Measurements from ENCODE around the gene ANKRD17. TPM values are rescaled to one million over a fixed set of nuclear protein-coding genes. Genes with fewer than 3 reads are reported as not detected.
A peak's percentile ranks its signal among the peaks of the same experiment; 100 is the strongest.

Gene ANKRD17
- total RNA-seq, 1 experiment from 2014 or later: 66.8 TPM

- POLR2A ChIA-PET: interaction anchor here (0.7 kb wide), 1 partner anchor 10 kb away, joined by 5 read pairs; no protein-coding TSS in a partner anchor
- DNase-seq: no peak
- no peak overlapping the region for H3K4me3 ChIP-seq (ENCODE audit: low read depth, low read length)
- no peaks in the 10 kb centered on the region for H3K27me3 ChIP-seq (replicated peaks; ENCODE audit: control insufficient read depth, insufficient read depth, low read length)
- no peaks in the 10 kb centered on the region for H3K9me3 ChIP-seq
- H3K4me1 ChIP-seq: no peaks in the 10 kb centered on the region
- no peak for TF ChIP-seq CTCF (IDR thresholded peaks at IDR 0.05; ENCODE audit: insufficient read depth in 1 of 2, low read depth in 1 of 2, low read length in 1 of 2, severe bottlenecking in 1 of 2, unreplicated experiment in 1 of 2)
- Mint-ChIP-seq H3K27ac (ENCODE audit: unreplicated experiment) (no peak overlapping the region), H3K27me3 (ENCODE audit: insufficient read depth, unreplicated experiment) (no peaks in the 10 kb centered on the region), H3K4me1 (ENCODE audit: low read depth, unreplicated experiment) (no peaks in the 10 kb centered on the region), H3K36me3 (ENCODE audit: insufficient read depth, unreplicated experiment) (peaks cover 55% of the 10 kb centered on the region), H3K9me3 (ENCODE audit: unreplicated experiment) (no peaks in the 10 kb centered on the region), H3K4me3 (ENCODE audit: unreplicated experiment) (no peak overlapping the region)
- peaks cover 5% of the 10 kb centered on the region for H3K36me3 ChIP-seq (ENCODE audit: control insufficient read depth, insufficient read depth, low read length)
- intact Hi-C loops (cut with micrococcal nuclease; ENCODE audit: unreplicated experiment): no loop called here
- BruUV-seq (replicated peaks): no TSS peak
- CTCF ChIA-PET: no interaction called here
Observed at GRCh38 chr4:73092868-73093267, 165.7 kb downstream of the ANKRD17 start.

GRCh38 chr4:73090738-73091137, 167.9 kb downstream of the ANKRD17 start:
- DNase-seq: no peak
- no peaks in the 10 kb centered on the region for H3K27me3 Mint-ChIP-seq (ENCODE audit: insufficient read depth, unreplicated experiment)
- H3K9me3 Mint-ChIP-seq (ENCODE audit: unreplicated experiment): no peaks in the 10 kb centered on the region
- H3K4me3 Mint-ChIP-seq (ENCODE audit: unreplicated experiment): no peak overlapping the region
- no peak for TF ChIP-seq CTCF (IDR thresholded peaks at IDR 0.05; ENCODE audit: insufficient read depth in 1 of 2, low read depth in 1 of 2, low read length in 1 of 2, severe bottlenecking in 1 of 2, unreplicated experiment in 1 of 2)
- H3K27ac Mint-ChIP-seq (ENCODE audit: unreplicated experiment): peak overlapping the region; percentile 33
- no peaks in the 10 kb centered on the region for H3K9me3 ChIP-seq
- POLR2A ChIA-PET: no interaction called here
- H3K4me1 Mint-ChIP-seq (ENCODE audit: low read depth, unreplicated experiment): no peaks in the 10 kb centered on the region
- H3K36me3 ChIP-seq (ENCODE audit: control insufficient read depth, insufficient read depth, low read length): peaks cover 5% of the 10 kb centered on the region
- no peaks in the 10 kb centered on the region for H3K4me1 ChIP-seq
- intact Hi-C loops (cut with micrococcal nuclease; ENCODE audit: unreplicated experiment): no loop called here
- H3K4me3 ChIP-seq (ENCODE audit: low read depth, low read length): no peak overlapping the region
- no peaks in the 10 kb centered on the region for H3K27me3 ChIP-seq (replicated peaks; ENCODE audit: control insufficient read depth, insufficient read depth, low read length)
- CTCF ChIA-PET: no interaction called here
- peaks cover 46% of the 10 kb centered on the region for H3K36me3 Mint-ChIP-seq (ENCODE audit: insufficient read depth, unreplicated experiment)
- no TSS peak for BruUV-seq (replicated peaks)

- Mint-ChIP-seq H3K27me3 (ENCODE audit: insufficient read depth, unreplicated experiment) (no peaks in the 10 kb centered on the region), H3K4me1 (ENCODE audit: low read depth, unreplicated experiment) (no peaks in the 10 kb centered on the region), H3K27ac (ENCODE audit: unreplicated experiment) (no peak overlapping the region), H3K36me3 (ENCODE audit: insufficient read depth, unreplicated experiment) (peaks cover 52% of the 10 kb centered on the region), H3K4me3 (ENCODE audit: unreplicated experiment) (no peak overlapping the region), H3K9me3 (ENCODE audit: unreplicated experiment) (no peaks in the 10 kb centered on the region)
- H3K4me1 ChIP-seq: no peaks in the 10 kb centered on the region
- ChIA-PET POLR2A (no interaction called here), CTCF (no interaction called here)
- H3K36me3 ChIP-seq (ENCODE audit: control insufficient read depth, insufficient read depth, low read length): peaks cover 5% of the 10 kb centered on the region
- H3K27me3 ChIP-seq (replicated peaks; ENCODE audit: control insufficient read depth, insufficient read depth, low read length): no peaks in the 10 kb centered on the region
- no TSS peak for BruUV-seq (replicated peaks)
- no peak for DNase-seq
- intact Hi-C loops (cut with micrococcal nuclease; ENCODE audit: unreplicated experiment): no loop called here
- TF ChIP-seq CTCF (IDR thresholded peaks at IDR 0.05; ENCODE audit: insufficient read depth in 1 of 2, low read depth in 1 of 2, low read length in 1 of 2, severe bottlenecking in 1 of 2, unreplicated experiment in 1 of 2): no peak
- H3K4me3 ChIP-seq (ENCODE audit: low read depth, low read length): no peak overlapping the region
- no peaks in the 10 kb centered on the region for H3K9me3 ChIP-seq
Observed at GRCh38 chr4:73087871-73088270, 170.7 kb downstream of the ANKRD17 start.

Data from Caco-2 (cell line).